HT1080 (cell line): ENCODE measurements around the gene C12orf60. TPM values are rescaled to one million over a fixed set of nuclear protein-coding genes. Genes with fewer than 3 reads are reported as not detected.
A peak's percentile ranks its signal among the peaks of the same experiment; 100 is the strongest.

Source experiments
- DNase-seq: peaks from one replicate; pipeline ENCODE4 v3.0.0-alpha.2; 2015; ENCODE audit warnings: low read depth
- total RNA-seq: library from RNA; depleted of rRNA; stranded (reverse); fragments of >200 nt; shearing (Covaris generic); gene quantifications from 2 replicates; pipeline ENCODE4 v1.2.3, GENCODE V29; 2014

The C12orf60 gene
- total RNA-seq, 1 experiment from 2014 or later, result 1.7 TPM

DNA sequence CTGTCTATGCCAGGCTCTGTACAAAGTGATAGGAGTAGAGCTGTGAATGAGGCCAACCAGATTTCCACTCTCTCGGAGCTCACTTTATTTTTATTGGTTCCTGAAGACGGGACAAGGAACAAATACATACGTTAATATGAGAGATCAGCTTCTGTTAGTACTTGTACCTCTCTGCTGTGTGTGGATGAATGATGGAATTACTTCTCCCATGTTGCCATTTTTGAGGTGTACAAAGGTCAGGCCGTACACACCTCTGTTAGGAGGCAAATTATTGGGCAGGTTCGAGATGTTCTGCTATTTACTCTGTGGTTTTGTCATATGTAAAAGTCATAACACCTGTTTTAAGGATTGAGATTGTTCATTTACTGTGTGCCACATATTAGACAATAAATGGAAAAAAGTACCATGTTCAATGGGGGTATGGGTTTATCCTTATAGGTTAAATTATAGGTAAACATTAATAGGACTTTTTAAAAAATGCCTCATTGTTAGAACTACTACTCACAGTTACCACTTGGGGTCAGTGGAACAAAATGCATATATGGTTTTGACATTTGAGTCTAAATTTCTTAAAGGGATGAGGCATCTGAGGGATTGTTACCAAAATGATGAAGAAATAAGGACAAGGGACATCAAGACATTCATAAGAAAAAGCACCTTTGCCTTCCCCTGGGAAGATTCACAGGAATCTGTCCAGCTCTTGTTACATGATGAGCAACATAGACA is 27.1 kb upstream of the C12orf60 start:
- no peak for DNase-seq

GRCh38 chr12:14777271-14777670 is 26.2 kb upstream of the C12orf60 start:
- DNase-seq, result peak; percentile 23

DNA sequence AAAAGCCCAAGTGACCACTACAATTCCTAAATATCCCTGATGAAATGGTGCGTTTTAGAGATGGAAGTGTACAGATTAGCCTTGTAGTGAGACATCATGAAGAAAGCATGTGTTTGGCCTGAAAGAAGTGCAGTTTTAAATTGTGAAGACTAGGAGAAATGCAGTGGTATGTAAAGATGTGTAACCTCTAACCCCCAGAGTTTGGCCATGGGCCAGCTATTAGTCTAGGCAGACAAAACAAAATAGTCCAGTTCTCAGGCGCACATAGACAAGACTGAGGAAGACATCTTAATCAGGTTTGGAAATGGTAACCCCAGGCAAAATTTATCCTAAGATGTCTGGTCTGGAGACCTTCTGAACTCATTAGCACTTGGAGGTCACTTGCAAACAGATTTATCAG is 23.6 kb upstream of the C12orf60 start:
- DNase-seq, result no peak

- no peak for DNase-seq
Observed at GRCh38 chr12:14780859-14781258, 22.6 kb upstream of the C12orf60 start.

- no peak for DNase-seq
Observed at GRCh38 chr12:14781563-14781962, 21.9 kb upstream of the C12orf60 start.

- DNase-seq, result no peak
Observed at GRCh38 chr12:14782756-14783155, 20.7 kb upstream of the C12orf60 start.

DNA sequence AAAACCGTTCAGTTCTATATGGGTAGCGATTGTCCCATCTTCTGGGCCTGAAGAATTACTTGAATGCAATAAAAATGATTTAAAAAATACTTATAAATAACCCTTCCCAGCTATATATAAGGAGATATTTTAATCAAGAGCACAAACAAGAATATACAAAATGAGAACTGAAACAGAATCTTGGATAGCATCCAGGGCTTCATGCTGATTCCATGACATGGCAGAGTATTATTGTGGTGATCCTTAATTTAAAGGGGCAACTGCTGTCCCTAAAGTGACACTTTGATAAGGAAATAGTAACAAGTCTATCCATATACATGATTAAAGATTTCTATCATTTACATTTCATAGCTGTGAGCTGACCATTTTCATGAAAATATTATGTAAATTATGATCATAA is 19.0 kb upstream of the C12orf60 start:
- no peak for DNase-seq

DNA sequence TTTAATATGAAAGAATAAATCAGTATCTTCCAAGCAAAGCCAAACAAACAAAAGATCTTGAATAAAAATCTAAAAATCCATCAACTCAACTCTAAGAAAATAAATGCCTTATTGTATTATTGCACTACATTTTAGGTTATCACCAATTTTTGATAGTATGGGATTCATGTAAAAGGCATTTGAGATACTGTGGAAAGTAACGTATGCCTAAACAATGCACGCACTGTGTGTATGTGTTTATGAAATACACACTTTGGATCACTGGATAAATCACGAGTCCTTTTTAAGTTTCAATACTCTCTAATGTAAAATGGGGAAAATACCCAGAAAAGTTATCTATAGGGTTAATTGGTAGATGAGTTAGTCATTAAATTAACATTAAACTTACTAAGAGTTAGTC is 17.9 kb upstream of the C12orf60 start:
- no peak for DNase-seq

- no peak for DNase-seq
Observed at GRCh38 chr12:14795028-14795448, 8.4 kb upstream of the C12orf60 start.

- DNase-seq, result no peak
Observed at GRCh38 chr12:14802247-14802646, 1.2 kb upstream of the C12orf60 start.

- DNase-seq, result no peak
Observed at GRCh38 chr12:14802721-14803010, 804 bp upstream of the C12orf60 start.

GRCh38 chr12:14803830-14804160 is 325 bp downstream of the C12orf60 start:
- DNase-seq, result no peak

- DNase-seq, result no peak
Observed at GRCh38 chr12:14810167-14810952, 6.9 kb downstream of the C12orf60 start.

DNA sequence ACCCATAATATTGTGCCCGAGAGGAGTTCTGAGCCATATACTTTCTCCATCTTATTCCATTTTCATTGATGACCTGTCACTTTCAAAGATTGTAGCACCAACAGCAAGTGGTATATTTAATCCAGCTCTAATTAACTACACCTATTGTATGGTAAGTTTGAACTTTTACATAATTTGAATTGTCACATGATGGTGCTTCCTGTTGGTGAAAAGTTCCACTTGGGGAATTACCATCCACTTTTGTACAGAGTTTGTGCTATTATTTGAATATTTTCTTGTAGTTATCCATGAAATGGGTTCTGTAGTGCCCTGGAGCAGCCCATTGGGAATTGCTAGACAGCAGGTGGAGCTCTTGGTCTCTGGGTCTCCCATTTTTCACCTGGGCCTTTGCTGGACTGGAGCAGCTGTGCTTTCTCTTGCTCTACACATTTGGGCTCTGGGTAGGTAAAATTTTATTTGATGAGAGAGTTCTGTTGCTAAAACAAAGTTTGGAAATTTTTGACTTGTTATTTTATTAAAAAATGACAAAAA is 7.5 kb downstream of the C12orf60 start:
- peak; percentile 49 for DNase-seq

GRCh38 chr12:14811486-14811885 is 8.0 kb downstream of the C12orf60 start:
- no peak for DNase-seq

DNA sequence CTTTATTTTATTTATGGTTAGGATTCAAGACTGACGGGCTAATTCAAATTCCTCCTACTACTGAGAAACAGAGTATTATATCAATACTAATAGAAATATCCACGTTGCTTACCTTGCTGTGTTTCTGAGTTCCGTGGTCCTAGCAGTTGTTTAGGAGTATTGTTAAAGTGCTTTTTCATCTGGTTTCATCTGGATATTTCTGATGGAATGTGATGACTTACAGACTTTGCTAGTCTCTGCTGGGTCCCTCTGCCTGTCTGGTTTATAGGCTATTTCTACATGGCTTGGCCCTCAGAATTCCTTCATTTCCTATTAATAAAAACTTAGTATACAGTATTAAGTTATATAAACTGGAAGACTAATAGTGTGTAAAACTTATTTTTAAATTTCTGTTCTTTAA is 10.5 kb downstream of the C12orf60 start, which contains the start of gene SMCO3:
TSS of gene SMCO3 (minus strand) at position 169 of the 400 bp plus-strand sequence. CDS start 7,502 bp downstream, outside the sequence.
- DNase-seq, result no peak

DNA sequence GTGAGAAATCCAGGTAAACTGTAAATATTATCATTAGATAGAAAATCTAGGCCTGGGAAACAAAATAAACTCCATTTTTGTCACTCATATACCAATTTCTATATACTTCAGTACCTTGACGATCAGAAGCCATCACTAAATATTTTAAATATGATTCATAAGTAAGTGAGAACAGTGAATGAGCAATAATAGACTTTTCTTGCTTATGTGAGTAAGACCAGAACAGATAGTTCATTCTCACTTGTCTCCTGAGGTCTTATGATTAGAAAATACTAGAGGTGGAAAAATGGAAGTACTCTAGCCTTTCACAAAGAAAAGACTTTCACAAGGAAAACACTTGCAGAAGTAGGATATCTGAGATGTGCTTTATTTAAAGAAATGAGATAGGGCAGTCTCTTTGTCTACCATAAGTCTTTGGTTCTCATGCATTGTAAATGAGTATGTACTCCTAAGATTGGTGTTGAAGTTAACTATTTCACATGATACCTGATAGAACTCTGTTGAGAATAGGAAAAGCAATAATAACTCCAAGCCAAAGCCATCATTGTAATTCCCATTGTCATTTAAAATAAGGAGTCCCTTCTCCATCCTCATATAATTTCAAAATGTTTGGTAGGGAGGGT is 20.7 kb downstream of the C12orf60 start:
- DNase-seq, result peak; percentile 25

GRCh38 chr12:14825256-14825655 is 21.8 kb downstream of the C12orf60 start:
- DNase-seq, result peak; percentile 36

DNA sequence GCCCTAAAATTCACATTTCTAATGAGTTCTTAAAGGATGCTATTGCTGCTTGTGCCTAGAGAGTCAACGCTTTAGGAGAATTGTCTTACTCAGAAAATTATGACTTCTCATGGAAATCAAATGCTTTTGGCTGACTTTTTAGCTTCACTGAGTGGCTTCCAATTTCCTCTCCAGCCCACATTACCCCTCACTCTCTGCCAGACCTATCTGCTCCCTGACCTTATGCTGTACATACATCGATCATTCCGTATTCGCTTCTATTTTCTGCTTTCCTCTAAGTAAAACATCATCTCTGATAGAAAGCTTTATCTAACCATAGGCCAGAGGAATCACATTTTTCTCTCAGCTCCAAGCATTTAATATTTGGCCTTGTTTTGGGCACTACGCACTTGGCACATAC is 23.0 kb downstream of the C12orf60 start:
- DNase-seq, result no peak

DNA sequence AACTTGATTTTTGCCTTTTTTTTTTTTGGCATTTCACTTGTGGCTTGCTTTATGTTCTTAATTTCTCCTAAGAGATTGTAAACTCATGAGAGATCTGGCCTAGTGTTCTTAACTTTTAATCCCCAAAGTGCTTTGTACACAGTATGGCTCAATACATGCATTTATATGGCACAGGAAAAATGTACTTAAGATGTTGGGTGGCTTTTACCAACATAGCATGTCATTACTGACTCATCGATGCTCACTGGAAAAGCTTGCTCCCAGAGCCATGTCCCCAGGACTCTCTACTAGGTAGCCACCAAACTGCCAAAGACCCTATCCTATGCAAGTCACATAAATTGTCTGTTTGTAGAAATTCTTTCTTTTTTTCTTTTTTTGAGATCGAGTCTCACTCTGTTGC is 23.6 kb downstream of the C12orf60 start:
- peak; percentile 23 for DNase-seq

DNA sequence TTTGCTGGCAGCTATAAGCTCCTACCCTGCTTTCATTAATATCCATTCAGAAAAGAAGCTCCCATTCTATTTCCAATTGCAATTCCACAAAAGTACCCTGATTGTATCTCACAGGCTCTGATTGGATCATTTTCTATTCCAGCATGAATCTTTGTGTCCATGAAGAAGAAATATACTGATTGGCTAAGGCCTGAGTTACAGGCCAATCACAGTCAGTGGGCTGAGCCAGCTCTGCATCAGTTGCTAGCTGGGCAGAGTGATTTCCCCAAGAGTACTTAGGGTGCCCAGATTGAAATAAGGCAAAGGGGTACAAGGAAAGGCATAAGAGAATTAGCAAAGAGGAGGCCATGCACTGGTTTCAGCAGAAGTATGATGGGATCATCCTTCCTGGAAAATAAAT is 25.4 kb downstream of the C12orf60 start:
- peak; percentile 24 for DNase-seq

DNA sequence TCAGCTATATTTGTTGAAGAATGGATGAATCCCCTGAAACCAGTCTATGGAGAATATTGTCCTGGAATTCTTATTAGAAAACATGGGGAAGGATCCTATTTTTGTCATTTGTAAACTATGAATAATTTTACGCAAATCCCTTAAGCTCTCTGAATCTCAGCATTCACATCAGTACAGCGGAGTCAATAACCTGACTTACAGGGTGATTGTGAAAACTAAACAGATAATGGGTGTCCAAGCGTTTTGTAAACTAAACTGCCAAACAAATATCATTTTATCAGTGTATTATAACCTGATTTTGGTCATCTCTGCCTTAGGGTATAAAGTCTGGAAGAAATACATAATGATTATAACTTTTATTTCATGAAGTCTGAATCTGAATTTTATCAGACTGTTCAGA is 29.9 kb downstream of the C12orf60 start:
- no peak for DNase-seq
